A549 (cell line): ENCODE measurements around the gene BABAM2. TPM values are rescaled to one million over a fixed set of nuclear protein-coding genes. Genes with fewer than 3 reads are reported as not detected.

Experiments used
- ATAC-seq, 2 experiments: fragments of 200-7000 bp in 1 of 2; fragments of >200 bp in 1 of 2; cut with Nextera tagmentation in 1 of 2; cut with Tn5 transposase in 1 of 2; 3 replicates each; pipeline versions ENCODE4 v1.8.0 to v1.9.1; 2018 to 2020; ENCODE audit warnings: mild to moderate bottlenecking in 1 of 2, moderate library complexity in 1 of 2
- CTCF ChIA-PET: fragments of 300-600 bp; sonication (Branson Sonifier 250); formaldehyde crosslinking; extraction: SDS; loops from one replicate; lab custom pipeline; 2021; ENCODE audit warnings: antibody characterized with exemption, inconsistent platforms; lab: Yijun Ruan, JAX
- POLR2A ChIA-PET: fragments of 350-600 bp; formaldehyde crosslinking; extraction: SDS; loops from one replicate; lab custom pipeline; 2021; ENCODE audit warnings: antibody characterized with exemption, inconsistent platforms; lab: Yijun Ruan, JAX
- DNase-seq, 2 experiments: peaks; one replicate each; pipeline versions ENCODE4 v3.0.0 to v3.0.0-alpha.2; 2011 to 2016; ENCODE audit warnings: low read depth in 1 of 2, low spot score in 1 of 2
- FAIRE-seq: peaks from 2 replicates; lab custom pipeline; 2011; peaks lifted over from hg19 to GRCh38; lab: Jason Lieb, UNC
- H3K27ac ChIP-seq, 2 experiments: fragments of >200 bp; sonication (Bioruptor Twin); formaldehyde crosslinking; 3 replicates each; pipeline ENCODE4 v1.5.1; 2016 to 2017
- H3K4me1 ChIP-seq: fragments of >200 bp; sonication (Bioruptor Twin); formaldehyde crosslinking; 3 replicates; pipeline ENCODE4 v1.6.1; 2016
- H3K4me2 ChIP-seq: fragments of >200 bp; sonication (Bioruptor Twin); formaldehyde crosslinking; 3 replicates; pipeline ENCODE4 v1.6.1; 2016
- H3K4me3 ChIP-seq: fragments of >200 bp; sonication (Bioruptor Twin); formaldehyde crosslinking; 3 replicates; pipeline ENCODE4 v1.5.1; 2016
- H3K9me3 ChIP-seq: fragments of >200 bp; sonication (Bioruptor Twin); formaldehyde crosslinking; 3 replicates; pipeline ENCODE4 v1.6.1; 2016
- CEBPB ChIP-seq, 2 experiments: fragments of >200 bp in 1 of 2; sonication (Bioruptor Twin) in 1 of 2; formaldehyde crosslinking in 1 of 2; IDR thresholded peaks; 2 replicates each; pipeline ENCODE4 v1.6.1; 2012 to 2016
- EHMT2 ChIP-seq: fragments of 200-600 bp; sonication (generic); IDR thresholded peaks from 2 replicates; pipeline ENCODE4 v1.6.1; 2016; ENCODE audit warnings: antibody characterized with exemption, low read depth, mild to moderate bottlenecking, moderate library complexity
- FOSL2 ChIP-seq, 2 experiments: fragments of 450-650 bp in 1 of 2; fragments of >200 bp in 1 of 2; sonication (Bioruptor Twin) in 1 of 2; formaldehyde crosslinking; IDR thresholded peaks; 2 replicates each; pipeline versions ENCODE4 v1.5.0 to v1.6.1; 2016 to 2020; ENCODE audit warnings: mild to moderate bottlenecking in 1 of 2, moderate library complexity in 1 of 2
- HOXA7 ChIP-seq: fragments of 250-450 bp; sonication (Bioruptor Pico); IDR thresholded peaks from 2 replicates; pipeline ENCODE4 v1.5.0; 2020; ENCODE audit warnings: mild to moderate bottlenecking, moderate library complexity
- JUNB ChIP-seq: fragments of >200 bp; sonication (Bioruptor Twin); formaldehyde crosslinking; IDR thresholded peaks from 2 replicates; pipeline ENCODE4 v1.6.1; 2016
- KDM5A ChIP-seq: fragments of 200-600 bp; sonication (generic); IDR thresholded peaks from 2 replicates; pipeline ENCODE4 v1.6.1; 2016; ENCODE audit warnings: antibody characterized with exemption, mild to moderate bottlenecking
- MAFK ChIP-seq: fragments of 450-650 bp; IDR thresholded peaks from 2 replicates; pipeline ENCODE4 v1.6.1; 2014; ENCODE audit not compliant: partially characterized antibody
- NPAS2 ChIP-seq: fragments of 250-450 bp; sonication (Bioruptor Pico); IDR thresholded peaks from 2 replicates; pipeline ENCODE4 v1.8.0; 2022; ENCODE audit warnings: mild to moderate bottlenecking, moderate library complexity, borderline replicate concordance
- NR3C1 ChIP-seq: fragments of >200 bp; sonication (Bioruptor Twin); formaldehyde crosslinking; IDR thresholded peaks from 3 replicates; pipeline ENCODE4 v1.6.1; 2017
- PHF8 ChIP-seq: fragments of 200-600 bp; sonication (generic); IDR thresholded peaks from 2 replicates; pipeline ENCODE4 v1.6.1; 2016; ENCODE audit warnings: low read depth, mild to moderate bottlenecking, antibody characterized with exemption, moderate library complexity, borderline replicate concordance
- WGBS: methylation state at CpG from one replicate; pipeline ENCODE4 v1.1.6; 2017; ENCODE audit errors: missing lambda C conversion rate; 5-methylcytosine and 5-hydroxymethylcytosine counted together
- polyA plus RNA-seq, 4 experiments: library from polyadenylated mRNA; depleted of rRNA in 3 of 4; stranded (reverse); fragments of >200 nt; fragmentation: RNase III in 1 of 4; extraction: RNeasy Plus Mini Kit Qiagen cat#74134 plus additional on column Dnase treatment in 1 of 4; gene quantifications; 2 replicates in 3 of 4; 3 replicates in 1 of 4; pipeline ENCODE4 v1.2.3, GENCODE V29; 2011 to 2017
- TF ChIP-seq, protein P1 (sequence below): fragments of 150-350 bp; IDR thresholded peaks from 2 replicates; pipeline ENCODE4 v1.6.1; 2014; ENCODE audit warnings: low read depth, mild to moderate bottlenecking, low read length
- TF ChIP-seq, protein P2 (sequence below): fragments of >200 bp; sonication (Bioruptor Twin); formaldehyde crosslinking; IDR thresholded peaks from 3 replicates; pipeline ENCODE4 v1.6.1; 2016
- TF ChIP-seq, protein P3 (sequence below): fragments of 250-450 bp; sonication (Bioruptor Pico); IDR thresholded peaks from 2 replicates; pipeline ENCODE4 v1.5.0; 2020; ENCODE audit warnings: low read depth, mild to moderate bottlenecking, moderate library complexity
- TF ChIP-seq, protein P4 (sequence below): IDR thresholded peaks from 2 replicates; pipeline ENCODE4 v1.6.1; 2012; ENCODE audit warnings: low read depth, borderline replicate concordance
- TF ChIP-seq, protein P5 (sequence below): fragments of 250-450 bp; sonication (Bioruptor Pico); IDR thresholded peaks from 2 replicates; pipeline ENCODE4 v1.5.0; 2021; ENCODE audit warnings: mild to moderate bottlenecking, moderate library complexity, borderline replicate concordance
- TF ChIP-seq, protein P6 (sequence below): IDR thresholded peaks from 2 replicates; pipeline ENCODE4 v1.6.1; 2012

BABAM2 gene
- polyA plus RNA-seq, 2 of the 4 experiments (the other 2 are of a cell fraction) = 53.7 to 78.4 TPM

DNA sequence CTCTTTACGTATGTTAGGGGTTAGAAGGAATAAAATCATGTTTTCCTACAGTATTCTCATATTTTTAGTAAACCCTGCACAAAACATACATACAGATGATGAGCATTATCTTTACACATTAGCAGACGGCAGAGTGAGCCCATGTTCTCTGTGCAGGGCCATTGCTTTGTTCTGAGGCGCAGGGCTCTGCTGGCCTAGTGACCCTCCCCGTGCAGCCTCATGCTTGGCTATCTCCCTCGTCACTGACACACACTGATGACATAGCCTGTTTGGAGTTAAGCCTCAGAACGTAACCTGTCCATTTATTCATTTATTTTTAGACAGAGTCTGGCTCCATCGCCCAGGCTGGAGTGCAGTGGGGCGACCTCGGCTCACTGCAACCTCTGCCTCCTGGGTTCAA is 386.3 kb downstream of the BABAM2 start:
- ATAC-seq = no peak
- H3K27ac ChIP-seq = peak overlapping the region; percentile 90 to 93
- TF ChIP-seq, protein P1, sequence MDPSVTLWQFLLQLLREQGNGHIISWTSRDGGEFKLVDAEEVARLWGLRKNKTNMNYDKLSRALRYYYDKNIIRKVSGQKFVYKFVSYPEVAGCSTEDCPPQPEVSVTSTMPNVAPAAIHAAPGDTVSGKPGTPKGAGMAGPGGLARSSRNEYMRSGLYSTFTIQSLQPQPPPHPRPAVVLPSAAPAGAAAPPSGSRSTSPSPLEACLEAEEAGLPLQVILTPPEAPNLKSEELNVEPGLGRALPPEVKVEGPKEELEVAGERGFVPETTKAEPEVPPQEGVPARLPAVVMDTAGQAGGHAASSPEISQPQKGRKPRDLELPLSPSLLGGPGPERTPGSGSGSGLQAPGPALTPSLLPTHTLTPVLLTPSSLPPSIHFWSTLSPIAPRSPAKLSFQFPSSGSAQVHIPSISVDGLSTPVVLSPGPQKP = no peak
- TF ChIP-seq, protein P2, sequence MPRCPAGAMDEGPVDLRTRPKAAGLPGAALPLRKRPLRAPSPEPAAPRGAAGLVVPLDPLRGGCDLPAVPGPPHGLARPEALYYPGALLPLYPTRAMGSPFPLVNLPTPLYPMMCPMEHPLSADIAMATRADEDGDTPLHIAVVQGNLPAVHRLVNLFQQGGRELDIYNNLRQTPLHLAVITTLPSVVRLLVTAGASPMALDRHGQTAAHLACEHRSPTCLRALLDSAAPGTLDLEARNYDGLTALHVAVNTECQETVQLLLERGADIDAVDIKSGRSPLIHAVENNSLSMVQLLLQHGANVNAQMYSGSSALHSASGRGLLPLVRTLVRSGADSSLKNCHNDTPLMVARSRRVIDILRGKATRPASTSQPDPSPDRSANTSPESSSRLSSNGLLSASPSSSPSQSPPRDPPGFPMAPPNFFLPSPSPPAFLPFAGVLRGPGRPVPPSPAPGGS = no peak
- TF ChIP-seq, protein P3, sequence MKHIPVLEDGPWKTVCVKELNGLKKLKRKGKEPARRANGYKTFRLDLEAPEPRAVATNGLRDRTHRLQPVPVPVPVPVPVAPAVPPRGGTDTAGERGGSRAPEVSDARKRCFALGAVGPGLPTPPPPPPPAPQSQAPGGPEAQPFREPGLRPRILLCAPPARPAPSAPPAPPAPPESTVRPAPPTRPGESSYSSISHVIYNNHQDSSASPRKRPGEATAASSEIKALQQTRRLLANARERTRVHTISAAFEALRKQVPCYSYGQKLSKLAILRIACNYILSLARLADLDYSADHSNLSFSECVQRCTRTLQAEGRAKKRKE (CRISPR knock-in tag) = no peak
- TF ChIP-seq HOXA7 (no peak), FOSL2 (IDR thresholded peaks at IDR 0.05) (no peak), FOSL2 (CRISPR knock-in tag; IDR thresholded peaks at IDR 0.05) (no peak), NR3C1 (no peak), KDM5A (no peak), NPAS2 (CRISPR knock-in tag) (no peak), JUNB (no peak), MAFK (no peak)
- TF ChIP-seq, protein P4, sequence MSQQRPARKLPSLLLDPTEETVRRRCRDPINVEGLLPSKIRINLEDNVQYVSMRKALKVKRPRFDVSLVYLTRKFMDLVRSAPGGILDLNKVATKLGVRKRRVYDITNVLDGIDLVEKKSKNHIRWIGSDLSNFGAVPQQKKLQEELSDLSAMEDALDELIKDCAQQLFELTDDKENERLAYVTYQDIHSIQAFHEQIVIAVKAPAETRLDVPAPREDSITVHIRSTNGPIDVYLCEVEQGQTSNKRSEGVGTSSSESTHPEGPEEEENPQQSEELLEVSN = no peak
- TF ChIP-seq, protein P5, sequence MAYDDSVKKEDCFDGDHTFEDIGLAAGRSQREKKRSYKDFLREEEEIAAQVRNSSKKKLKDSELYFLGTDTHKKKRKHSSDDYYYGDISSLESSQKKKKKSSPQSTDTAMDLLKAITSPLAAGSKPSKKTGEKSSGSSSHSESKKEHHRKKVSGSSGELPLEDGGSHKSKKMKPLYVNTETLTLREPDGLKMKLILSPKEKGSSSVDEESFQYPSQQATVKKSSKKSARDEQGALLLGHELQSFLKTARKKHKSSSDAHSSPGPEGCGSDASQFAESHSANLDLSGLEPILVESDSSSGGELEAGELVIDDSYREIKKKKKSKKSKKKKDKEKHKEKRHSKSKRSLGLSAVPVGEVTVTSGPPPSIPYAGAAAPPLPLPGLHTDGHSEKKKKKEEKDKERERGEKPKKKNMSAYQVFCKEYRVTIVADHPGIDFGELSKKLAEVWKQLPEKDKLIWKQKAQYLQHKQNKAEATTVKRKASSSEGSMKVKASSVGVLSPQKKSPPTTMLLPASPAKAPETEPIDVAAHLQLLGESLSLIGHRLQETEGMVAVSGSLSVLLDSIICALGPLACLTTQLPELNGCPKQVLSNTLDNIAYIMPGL (CRISPR knock-in tag) = no peak
- TF ChIP-seq, all 56 proteins: peak for 0
- 82% methylated on average over 9 of the region's 9 CpGs for WGBS
- ChIA-PET CTCF (interaction anchor here (1.5 to 1.9 kb wide), 2 partner anchors 29 to 593 kb away, joined by 4 read pairs; no protein-coding TSS in a partner anchor), POLR2A (interaction anchor here (1.2 to 4.1 kb wide), 3 partner anchors 27 to 120 kb away, joined by 3 to 56 read pairs (median 6); partner anchors contain the start of gene FOSL2)
- DNase-seq (no peak), FAIRE-seq (no peak)
- Histone ChIP-seq H3K9me3 (no peaks in the 10 kb centered on the region), H3K4me2 (peak overlapping the region; percentile 65), H3K4me3 (no peak overlapping the region), H3K4me1 (peaks cover 56% of the 10 kb centered on the region)

DNA sequence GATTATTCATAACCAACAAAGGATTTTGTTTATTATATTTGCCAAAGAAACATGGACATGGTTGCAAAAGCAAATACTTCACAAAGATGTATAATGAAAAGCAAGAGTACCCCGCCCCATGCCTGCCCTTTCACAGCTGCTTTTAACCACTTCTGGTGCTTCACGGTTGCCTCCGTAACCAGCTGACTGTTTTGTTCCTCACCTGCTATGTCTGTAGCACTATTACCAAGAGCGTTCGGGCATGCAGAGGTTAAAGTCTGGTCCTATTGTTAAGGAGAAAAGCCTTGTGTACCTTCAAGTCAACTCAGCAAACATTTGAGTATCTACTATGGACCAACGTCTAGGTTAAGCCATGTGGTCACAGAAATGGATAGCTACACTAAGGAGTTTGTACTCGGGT is 386.9 kb downstream of the BABAM2 start:
- POLR2A ChIA-PET = interaction anchor here (1.0 to 4.1 kb wide), 2 partner anchors 8 to 114 kb away, joined by 3 to 56 read pairs; partner anchors contain the start of gene FOSL2
- FAIRE-seq = no peak

More for the DNA sequence above, 386.9 kb downstream of the BABAM2 start:
- Histone ChIP-seq H3K4me1 (peaks cover 50% of the 10 kb centered on the region), H3K27ac (peak overlapping the region; percentile 90 to 93), H3K4me3 (no peak overlapping the region), H3K4me2 (no peak overlapping the region; the same call in 2 of the 3 replicates), H3K9me3 (no peaks in the 10 kb centered on the region)
- TF ChIP-seq EHMT2 = no peak
- no peak for TF ChIP-seq CEBPB (IDR thresholded peaks at IDR 0.05)
- TF ChIP-seq, protein P6, sequence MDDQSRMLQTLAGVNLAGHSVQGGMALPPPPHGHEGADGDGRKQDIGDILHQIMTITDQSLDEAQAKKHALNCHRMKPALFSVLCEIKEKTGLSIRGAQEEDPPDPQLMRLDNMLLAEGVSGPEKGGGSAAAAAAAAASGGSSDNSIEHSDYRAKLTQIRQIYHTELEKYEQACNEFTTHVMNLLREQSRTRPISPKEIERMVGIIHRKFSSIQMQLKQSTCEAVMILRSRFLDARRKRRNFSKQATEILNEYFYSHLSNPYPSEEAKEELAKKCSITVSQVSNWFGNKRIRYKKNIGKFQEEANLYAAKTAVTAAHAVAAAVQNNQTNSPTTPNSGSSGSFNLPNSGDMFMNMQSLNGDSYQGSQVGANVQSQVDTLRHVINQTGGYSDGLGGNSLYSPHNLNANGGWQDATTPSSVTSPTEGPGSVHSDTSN = no peak
- TF ChIP-seq, protein P5 (CRISPR knock-in tag) = no peak
- TF ChIP-seq PHF8 = no peak
- TF ChIP-seq NPAS2 (CRISPR knock-in tag) = no peak
- no peak for ATAC-seq
- WGBS = 89% methylated on average over 7 of the region's 7 CpGs
- CTCF ChIA-PET = interaction anchor here (0.8 to 1.9 kb wide), 3 partner anchors 8 to 594 kb away, joined by 3 to 5 read pairs (median 4); no protein-coding TSS in a partner anchor
- DNase-seq = no peak
